ENCODE results near the gene SERPINE3.

DNA sequence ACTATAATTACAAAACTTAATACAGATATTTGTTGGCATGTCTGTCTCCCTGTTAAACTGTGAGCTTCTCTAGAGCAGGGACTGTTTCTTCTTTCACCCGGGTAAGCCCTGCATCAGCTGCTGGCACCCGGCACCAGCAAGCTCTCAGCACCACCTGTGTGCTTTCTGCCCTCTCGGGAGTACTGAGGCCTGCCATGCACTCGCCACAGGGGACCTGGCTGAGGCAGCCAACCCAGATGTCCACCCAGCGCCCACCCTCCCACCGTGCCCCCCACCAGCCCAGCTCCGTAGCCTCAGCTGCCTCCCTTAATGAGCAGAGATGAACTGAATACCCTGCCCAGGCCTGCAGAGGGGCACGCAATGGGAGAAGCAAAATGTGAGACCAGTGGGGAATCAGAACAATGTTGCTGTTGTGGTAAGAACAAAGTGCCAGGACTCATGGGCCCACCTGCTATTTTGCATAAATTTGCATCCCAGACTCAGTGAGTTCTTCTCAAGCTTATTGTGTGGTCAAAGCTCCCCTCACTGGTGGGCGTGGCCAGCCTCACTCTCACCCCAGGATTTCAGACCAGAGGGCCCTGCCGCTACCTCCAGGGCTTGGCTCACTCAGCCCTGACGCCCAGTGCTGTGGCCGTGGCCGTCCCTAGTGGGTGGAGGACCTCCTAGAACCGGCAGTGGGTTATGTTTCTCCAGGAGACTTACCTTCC, 14.6 kb upstream of the SERPINE3 start:
- no peak for TF ChIP-seq SUZ12 (IDR thresholded peaks at IDR 0.05; ENCODE audit: extremely low read depth, insufficient read depth, insufficient read length)
- no peak for TF ChIP-seq YY1 (IDR thresholded peaks at IDR 0.05; ENCODE audit: insufficient read depth, insufficient read length)
- no peak for TF ChIP-seq ZNF274 (IDR thresholded peaks at IDR 0.05; ENCODE audit: low read depth, low read length)
